ENCODE data around the gene GPR50. TPM values are rescaled to one million over a fixed set of nuclear protein-coding genes. Genes with fewer than 3 reads are reported as not detected.

GPR50 gene
- total and polyA plus RNA-seq, 5 experiments from 2014 or later: not detected

Small RNA genes within 50 kb of the gene (microRNA-seq; reads per million reads assigned to microRNA genes)
- gene MIR4330 (ENCODE audit: borderline microRNAs expressed): not detected

Other genes starting within 250 kb of the GPR50 start
- under 1 TPM; 0.36 to 0.58 TPM for gene HMGB3, start 193.2 kb upstream of the GPR50 start, total RNA-seq
- under 1 TPM in 2 of 3 donors, not detected in 1; 0.41 to 0.81 TPM for gene HMGB3, start 193.2 kb upstream of the GPR50 start, polyA plus RNA-seq
- 10 to 100 TPM; 30.4 to 32.2 TPM for gene VMA21, start 220.6 kb downstream of the GPR50 start, total RNA-seq
- gene VMA21, start 220.6 kb downstream of the GPR50 start, polyA plus RNA-seq: 10 to 100 TPM; 32.4 to 37.0 (median 36.6) TPM